RPMI7951 (cell line): ENCODE results near the gene TTBK1. TPM values are rescaled to one million over a fixed set of nuclear protein-coding genes. Genes with fewer than 3 reads are reported as not detected.

Source experiments
- DNase-seq: peaks from one replicate; pipeline ENCODE4 v3.0.0-alpha.2; 2012; ENCODE audit warnings: low read depth
- total RNA-seq: library from RNA; depleted of rRNA; stranded (reverse); fragments of >200 nt; shearing (Covaris generic); gene quantifications from 2 replicates; pipeline ENCODE4 v1.2.3, GENCODE V29; 2014; rRNA removed

TTBK1 gene
- not detected in 2 replicates for total RNA-seq

DNA sequence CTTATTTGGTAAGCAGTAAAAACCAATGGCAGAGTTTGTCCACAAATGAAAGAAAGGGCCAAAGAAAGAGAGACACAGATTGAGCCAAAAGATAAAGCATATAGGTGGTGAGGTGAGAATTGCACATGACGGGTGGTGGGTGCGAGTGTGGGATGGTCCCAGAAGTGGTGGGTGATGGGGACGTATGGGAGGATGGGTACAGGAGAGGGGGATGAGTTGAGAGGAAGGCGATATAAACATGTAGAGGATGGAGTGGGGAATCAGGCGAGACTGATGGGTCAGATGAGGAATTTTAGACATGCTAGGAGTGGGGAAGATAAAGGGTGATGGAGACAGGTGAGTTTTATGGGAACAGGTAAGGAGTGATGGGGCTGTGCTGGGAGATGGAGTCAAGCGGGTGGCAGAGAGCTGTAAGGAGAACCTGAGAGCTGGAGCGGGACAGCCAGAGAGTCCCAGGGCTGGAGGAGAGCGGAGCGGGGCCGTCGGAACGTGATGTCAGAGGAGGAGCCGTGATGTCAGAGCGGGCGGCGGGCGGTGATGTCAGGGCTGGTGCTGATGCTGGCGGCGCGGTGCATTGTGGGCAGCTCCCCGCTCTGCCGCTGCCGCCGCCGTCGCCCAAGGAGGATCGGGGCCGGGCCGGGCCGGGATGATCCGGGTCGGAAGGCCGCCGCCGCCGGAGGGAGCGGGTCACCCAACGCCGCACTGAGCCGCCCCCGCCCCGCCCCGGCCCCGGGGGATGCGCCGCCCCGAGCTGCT, at the start of gene TTBK1:
TSS of gene TTBK1 (plus strand) at position 574 of the 756 bp plus-strand sequence. CDS start 3,180 bp downstream, outside the sequence.
- no peak for DNase-seq

DNA sequence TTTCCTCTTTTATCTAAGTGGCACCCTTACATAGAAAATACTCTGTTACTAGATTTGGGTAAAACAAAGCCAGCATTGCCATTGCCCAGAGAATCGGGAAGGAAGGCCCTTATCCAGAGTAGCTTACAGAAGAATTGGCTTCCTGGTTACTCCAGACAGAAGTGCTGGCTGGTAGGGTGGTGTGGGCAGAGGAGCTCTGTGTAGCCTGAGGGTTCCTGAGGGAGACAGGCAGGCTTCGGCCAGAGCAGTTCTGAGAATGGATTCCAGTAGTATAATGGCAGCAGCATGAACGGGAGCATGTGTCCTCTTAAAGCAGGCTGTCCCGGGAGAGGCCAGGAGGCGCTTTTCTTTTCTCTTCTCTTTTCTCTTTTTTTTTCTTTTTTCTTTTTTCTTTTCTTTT, 49.4 kb upstream of the TTBK1 start:
- no peak for DNase-seq

DNA sequence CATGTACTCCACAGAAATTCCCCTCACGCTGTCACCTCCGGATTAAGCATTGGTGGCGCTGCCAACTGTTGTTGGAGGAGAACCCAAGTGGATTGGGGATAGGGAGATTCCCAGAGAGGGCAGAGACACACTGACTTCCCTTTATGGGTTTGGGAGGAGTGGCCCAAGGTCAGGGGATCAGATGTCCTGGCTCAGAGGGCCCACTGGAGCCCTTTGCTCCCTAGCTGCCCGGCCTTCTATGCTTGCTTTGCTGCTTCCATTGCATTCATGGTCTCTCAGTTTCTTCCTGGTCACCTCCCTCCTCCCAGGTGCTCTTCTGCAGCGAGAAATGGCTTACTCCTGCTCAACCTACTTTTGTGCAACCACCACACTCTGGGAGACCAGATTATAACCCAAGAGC, 46.9 kb upstream of the TTBK1 start:
- no peak for DNase-seq

DNA sequence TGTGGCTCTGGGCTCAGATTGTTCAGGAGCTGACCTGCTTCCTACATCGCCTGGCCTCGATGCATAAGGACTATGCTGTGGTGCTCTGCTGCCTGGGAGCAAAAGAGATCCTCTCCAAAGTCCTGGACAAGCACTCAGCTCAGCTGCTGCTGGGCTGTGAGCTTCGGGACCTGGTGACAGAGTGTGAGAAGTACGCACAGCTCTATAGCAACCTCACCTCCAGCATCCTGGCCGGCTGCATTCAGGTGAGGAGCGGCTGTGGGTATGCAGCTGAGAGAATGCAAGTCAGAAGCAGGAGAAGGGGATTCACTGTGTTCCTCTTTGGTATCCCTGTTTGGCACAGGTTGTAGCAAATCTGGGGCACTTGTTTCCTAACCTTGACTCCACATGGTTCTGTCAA, 43.4 kb upstream of the TTBK1 start:
- no peak for DNase-seq

DNA sequence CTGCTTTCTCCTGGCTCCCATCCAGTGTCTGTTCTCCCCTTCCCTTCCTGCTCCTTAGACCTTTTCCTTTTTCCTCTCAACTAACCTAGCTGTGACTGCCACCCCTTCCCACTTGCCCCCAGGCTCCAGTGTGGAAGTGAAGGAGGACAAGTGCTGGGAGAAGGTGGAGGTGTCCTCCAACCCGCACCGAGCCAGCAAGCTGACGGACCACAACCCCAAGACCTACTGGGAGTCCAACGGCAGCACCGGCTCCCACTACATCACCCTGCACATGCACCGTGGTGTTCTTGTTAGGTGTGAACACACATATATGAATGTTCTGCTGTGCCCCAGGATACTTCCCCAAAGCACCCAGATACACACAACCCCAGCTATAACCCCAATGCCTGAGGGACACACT, 42.7 kb upstream of the TTBK1 start:
- DNase-seq, result no peak

DNA sequence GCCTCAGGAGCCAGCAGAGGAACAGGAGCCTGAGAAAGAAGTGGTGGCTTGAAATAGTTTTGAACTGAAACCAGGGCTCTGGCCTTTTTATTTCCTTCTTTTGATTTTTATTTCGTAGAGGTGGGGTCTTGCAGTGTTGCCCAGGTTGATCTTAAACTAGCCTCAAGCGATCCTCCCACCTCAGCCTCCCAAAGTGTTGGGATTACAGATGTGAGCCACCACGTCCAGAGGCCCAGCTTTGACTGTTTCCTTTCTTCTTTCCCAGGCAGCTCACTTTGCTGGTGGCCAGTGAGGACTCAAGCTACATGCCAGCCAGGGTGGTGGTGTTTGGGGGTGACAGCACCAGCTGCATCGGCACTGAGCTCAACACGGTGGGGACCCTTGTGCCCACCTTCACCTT, 40.8 kb upstream of the TTBK1 start:
- no peak for DNase-seq

DNA sequence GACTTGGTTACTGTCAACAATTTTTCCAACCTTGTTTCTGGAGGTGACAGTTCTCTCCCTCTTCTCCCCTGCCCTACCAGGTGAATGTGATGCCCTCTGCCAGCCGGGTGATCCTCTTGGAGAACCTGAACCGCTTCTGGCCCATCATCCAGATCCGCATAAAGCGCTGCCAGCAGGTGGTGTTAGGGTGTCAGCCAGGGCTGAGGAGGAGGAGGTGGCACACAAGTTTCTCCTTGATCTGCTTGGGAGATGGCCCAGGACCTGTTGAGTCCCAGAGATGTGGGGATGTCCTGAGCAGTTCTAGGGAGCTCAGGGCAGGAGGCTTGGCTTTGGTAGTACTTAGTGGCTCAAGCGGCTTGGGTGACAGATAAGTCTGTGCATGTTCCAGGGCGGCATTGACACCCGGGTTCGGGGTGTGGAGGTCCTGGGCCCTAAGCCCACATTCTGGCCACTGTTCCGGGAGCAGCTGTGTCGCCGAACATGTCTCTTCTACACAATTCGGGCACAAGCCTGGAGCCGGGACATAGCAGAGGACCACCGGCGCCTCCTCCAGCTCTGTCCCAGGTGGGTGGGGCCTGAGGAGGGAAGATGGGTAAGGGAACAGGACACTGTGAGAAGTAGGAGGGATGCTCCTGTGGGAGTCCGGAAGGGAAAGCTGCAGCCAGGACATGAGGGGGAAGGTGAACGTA, 40.1 kb upstream of the TTBK1 start:
- no peak for DNase-seq

DNA sequence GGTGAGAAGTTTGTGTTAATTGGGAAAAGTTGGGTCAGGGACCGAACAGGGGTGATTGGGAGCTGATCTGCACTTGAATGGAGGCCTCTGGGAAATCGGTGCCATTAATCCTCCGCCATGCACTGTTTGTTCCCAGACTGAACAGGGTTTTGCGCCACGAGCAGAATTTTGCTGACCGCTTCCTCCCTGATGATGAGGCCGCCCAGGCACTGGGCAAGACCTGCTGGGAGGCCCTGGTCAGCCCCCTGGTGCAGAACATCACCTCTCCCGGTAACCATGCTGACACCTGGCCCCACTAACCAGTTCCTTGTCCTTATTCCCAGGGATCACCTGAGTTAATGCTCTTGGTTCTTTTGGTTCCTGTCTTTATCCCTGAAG, 39.6 kb upstream of the TTBK1 start:
- no peak for DNase-seq

DNA sequence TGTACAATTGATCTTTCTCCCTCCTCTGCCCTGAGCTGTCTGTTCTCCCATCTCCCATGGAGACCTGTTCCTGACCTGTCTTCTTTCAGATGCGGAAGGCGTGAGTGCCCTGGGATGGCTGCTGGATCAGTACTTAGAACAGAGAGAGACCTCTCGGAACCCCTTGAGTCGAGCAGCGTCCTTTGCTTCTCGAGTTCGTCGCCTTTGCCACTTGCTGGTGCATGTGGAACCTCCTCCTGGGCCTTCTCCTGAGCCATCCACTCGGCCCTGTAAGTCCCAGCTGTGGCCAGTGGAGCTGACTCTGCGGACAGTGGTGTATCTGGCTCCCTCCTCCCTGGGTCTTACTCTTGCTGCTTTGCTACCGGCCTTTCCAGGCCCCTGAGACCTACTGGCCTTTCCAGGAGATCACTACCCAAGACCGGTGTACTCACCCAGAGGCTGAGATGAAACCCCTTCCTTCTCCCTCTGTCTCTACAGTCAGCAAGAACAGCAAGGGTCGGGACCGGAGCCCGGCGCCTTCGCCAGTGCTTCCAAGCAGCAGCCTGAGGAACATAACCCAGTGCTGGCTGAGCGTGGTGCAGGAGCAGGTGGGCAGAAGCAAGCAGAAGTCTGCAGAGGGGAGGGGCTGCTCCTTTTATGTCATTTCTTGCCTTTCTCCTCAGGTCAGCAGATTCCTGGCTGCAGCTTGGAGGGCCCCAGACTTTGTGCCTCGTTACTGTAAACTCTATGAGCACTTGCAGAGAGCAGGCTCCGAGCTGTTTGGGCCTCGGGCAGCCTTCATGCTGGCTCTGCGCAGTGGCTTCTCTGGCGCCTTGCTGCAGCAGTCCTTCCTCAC, 38.8 kb upstream of the TTBK1 start:
- no peak for DNase-seq

DNA sequence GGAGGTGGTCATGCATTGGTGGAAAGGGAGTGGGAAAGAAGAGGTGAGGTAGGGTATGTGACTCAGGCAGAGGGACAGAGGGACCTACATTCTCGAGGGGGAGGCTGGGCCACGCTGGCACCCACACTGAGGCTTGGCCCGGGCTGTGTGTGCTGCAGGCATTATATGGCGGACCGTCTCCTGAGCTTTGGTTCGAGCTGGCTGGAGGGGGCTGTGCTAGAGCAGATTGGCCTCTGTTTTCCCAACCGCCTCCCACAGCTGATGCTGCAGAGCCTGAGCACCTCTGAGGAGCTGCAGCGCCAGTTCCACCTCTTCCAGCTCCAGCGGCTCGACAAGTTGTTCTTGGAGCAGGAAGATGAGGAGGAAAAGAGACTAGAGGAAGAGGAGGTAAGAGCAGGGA, 37.4 kb upstream of the TTBK1 start:
- DNase-seq, result no peak

DNA sequence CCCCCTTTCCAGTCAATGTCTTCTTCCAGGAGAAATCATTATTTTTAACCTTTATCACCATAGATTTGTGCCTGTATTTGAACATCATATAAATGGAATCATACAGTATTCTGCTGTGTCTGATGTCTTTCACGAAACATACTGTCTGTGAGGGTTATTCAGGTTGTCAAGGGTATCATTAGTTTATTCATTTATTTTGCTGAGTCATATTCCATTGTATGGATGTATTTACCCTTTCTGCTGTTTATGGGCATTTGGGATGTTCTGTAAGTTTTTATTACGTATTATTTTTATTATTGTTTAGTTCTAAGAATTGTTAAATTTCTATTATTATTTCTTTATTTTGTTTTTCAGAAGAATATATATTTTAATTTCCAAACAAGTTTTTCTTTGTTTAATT, 36.0 kb upstream of the TTBK1 start:
- DNase-seq, result no peak

DNA sequence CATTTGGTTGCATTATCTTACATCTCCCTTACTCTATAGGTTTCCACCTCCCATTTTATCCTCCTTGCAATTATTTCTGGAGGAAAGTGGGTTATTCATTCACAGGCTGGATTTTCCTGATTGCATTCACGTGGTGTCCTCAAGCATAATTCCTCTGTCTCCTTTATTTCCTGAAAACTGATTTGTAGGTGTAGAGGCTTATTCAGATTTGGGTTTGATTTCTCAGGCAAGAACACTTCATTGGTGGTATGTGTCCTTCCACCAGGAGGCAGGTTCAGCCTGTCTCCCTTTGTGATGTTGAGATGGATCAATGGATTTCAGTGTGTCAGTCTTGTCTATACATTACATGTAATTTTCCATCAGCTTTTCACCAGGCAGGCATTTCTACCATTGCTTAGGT, 31.3 kb upstream of the TTBK1 start:
- DNase-seq, result no peak

DNA sequence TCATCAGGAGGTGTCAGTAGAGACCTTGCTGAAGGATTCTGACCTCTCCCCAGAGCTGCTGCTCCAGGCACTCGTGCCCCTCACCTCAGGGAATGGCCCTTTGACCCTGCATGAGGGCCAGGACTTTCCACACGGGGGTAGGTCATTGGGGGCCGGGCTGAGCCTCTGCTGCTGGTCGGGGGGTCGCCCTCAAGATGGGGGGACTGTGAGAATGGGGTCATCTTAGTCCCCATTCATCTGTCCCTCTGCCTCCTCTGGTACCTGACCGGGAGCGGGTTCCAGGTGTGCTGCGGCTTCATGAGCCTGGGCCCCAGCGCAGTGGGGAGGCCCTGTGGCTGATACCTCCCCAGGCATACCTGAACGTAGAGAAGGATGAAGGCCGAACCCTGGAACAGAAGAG, 29.9 kb upstream of the TTBK1 start:
- no peak for DNase-seq

DNA sequence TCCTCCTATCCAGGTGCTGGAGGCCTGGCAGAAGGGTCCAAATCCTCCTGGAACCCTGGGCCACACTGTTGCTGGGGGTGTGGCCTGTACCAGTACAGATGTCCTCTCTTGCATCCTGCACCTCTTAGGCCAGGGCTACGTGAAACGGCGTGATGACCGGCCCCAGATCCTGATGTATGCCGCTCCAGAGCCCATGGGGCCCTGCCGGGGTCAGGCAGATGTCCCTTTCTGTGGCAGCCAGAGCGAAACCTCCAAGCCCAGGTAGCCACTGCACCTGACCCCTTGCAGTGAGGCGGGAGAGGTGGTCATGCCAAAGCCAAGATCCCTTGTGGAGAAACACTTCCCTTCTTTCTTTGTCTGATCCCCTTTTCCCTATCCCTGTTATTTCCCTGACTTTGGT, 28.2 kb upstream of the TTBK1 start:
- no peak for DNase-seq

DNA sequence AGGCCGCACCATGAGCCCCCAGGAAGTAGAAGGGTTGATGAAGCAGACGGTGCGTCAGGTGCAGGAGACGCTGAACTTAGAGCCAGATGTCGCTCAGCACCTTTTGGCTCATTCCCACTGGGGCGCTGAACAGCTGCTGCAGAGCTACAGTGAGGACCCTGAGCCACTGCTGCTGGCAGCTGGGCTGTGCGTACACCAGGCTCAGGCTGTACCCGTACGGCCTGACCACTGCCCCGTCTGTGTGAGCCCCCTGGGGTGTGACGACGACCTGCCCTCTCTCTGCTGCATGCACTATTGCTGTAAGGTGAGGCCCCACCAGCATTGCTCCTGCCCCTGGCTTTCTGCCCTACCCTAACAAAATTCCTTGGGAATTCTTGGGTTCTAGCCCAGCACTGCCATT, 27.1 kb upstream of the TTBK1 start:
- no peak for DNase-seq

DNA sequence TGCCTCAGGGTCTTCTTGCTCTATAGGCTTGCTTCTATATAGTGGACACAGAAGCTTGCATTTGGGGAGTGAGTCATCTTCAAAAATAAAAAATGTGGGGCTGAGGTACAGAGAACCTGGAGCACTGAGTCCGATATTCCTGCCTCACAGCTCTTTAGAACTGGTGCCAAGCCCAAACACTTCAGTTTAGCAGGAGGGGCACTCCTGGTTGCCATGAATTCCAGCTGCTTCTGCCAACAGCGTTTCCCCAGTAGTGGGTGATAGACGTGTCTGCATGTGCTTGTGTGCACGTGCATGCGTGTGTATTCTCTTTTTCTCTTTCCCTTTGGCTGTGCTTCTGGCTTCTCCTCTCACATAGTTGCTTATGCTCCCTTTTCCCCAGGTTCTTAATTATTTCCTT, 25.9 kb upstream of the TTBK1 start:
- DNase-seq, result no peak

DNA sequence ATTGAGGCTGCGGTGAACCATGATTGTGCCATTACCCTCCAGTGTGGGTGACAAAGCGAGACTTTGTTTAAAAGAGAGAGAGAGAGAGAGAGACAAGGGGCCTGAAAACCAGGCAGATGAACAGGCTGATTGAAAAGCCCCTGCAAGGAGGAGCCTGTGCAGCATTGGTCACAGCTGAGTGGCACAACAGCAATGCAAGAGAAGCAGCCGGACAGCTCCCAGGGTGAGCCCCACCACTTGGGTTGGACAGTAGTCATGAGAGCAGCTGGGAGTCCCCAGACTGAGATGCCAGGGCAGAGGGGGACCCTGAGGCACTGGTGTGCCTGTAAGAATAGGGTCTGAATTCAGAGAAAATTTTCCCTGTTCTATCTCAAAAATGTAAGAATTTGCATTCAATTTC, 24.2 kb upstream of the TTBK1 start:
- no peak for DNase-seq

DNA sequence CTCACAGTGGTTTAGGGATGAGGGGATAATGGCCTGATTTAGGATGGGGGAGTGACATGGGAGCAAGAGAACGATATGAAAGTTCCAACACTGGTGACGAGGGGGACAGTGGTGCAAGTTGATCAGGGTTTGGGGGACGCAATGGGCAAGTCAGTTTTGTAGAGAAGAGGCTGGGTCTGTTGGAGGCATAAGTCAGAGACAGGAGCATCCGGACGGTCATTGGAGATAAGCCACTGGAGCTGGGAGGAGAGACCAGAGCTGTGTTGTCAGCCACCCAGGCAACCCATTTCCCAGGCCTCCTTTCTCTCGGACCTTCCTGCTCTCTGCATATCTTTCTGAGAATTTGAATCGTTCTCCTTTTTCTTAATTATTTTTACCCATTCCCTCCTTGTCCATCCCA, 23.5 kb upstream of the TTBK1 start:
- no peak for DNase-seq

DNA sequence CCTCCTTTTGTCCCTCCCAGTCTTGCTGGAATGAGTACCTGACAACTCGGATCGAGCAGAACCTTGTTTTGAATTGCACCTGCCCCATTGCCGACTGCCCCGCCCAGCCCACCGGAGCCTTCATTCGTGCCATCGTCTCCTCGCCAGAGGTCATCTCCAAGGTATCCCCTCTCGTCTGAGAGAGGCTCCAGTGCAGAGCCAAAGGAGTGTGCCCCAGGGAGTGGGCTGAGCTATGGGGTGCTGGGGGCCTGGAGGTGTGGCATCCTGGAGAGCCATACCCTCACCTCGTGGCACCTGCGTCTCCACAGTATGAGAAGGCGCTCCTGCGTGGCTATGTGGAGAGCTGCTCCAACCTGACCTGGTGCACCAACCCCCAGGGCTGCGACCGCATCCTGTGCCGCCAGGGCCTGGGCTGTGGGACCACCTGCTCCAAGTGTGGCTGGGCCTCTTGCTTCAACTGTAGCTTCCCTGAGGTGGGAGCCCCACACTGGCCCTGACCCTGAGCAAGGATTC, 22.8 kb upstream of the TTBK1 start:
- DNase-seq, result no peak

DNA sequence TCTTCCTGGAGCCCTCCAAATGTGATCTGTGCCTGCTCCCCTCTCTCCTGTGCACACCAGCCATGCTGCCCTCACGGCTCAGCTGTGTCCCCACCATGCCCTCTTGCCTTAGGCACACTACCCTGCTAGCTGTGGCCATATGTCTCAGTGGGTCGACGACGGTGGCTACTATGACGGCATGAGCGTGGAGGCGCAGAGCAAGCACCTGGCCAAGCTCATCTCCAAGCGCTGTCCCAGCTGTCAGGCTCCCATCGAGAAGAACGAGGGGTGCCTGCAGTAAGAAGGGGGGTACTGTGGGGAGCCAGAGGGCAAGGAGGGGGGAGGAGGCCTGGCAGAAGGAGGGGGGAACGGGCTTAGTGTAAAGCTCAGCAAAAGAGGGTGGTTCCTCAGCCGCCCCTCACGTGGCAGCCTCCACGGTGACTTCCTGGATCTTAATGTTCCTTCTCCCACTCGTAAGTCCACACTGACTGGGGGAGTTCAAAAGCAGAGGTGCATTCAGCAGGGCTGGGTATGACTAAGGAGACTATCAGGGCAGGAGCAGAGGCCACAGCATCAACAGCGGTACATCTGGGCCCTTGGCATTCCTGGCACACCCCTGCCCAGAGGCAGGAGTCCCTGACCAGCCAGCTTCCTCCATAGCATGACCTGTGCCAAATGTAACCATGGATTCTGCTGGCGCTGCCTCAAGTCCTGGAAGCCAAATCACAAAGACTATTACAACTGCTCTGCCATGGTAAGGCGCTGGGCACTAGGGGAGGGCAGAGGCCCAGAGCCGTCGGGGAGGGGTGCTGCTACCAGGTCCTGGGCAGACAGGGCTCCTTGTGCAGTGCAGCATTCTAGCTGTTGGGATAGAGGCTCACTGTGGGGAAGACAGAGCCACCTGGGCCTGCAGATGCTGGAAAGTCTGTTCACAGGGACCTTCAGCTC, 22.0 kb upstream of the TTBK1 start:
- DNase-seq, result no peak

DNA sequence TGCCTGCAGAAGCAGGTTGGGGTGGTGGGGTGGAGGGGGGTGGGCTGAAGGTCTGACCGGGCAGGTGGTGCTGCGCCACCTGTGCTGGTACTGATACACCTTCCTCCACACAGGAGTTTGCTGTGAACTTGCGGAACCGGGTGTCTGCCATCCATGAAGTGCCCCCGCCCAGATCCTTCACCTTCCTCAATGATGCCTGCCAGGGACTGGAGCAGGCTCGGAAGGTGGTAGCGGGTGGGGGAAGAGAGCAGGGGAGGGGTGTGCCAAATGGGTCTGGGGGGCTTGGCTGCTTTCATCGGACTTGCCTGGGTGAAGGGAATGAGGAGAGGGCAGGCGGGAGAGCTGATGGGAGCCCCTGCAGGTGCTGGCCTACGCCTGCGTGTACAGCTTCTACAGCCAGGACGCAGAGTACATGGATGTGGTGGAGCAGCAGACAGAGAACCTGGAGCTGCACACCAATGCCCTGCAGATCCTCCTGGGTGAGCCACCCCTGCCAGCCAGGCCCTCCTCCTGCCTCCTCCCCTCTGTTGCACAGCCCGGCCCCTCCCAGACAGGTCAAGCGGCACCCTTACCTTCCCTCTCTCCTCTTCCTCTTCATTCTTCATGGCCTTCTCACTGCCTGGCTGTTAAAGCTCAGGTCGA, 20.7 kb upstream of the TTBK1 start:
- no peak for DNase-seq
